WTC11 (cell line): ENCODE results near the gene SNRPE. TPM values are rescaled to one million over a fixed set of nuclear protein-coding genes. Genes with fewer than 3 reads are reported as not detected.

Experiments used
- ATAC-seq: fragments of 200-7000 bp; cut with Tn5 transposase; 2 replicates; pipeline ENCODE4 v1.10.0; 2021; ENCODE audit warnings: mild to moderate bottlenecking, moderate library complexity
- CTCF ChIA-PET: fragments of 300-600 bp; sonication (Branson Sonifier 250); formaldehyde crosslinking; loops from one replicate; lab custom pipeline; 2021; ENCODE audit warnings: antibody characterized with exemption; lab: Charles Lee
- POLR2A ChIA-PET: fragments of 350-600 bp; sonication (Branson Sonifier 250); formaldehyde crosslinking; loops from one replicate; lab custom pipeline; 2021; ENCODE audit warnings: antibody characterized with exemption; lab: Charles Lee
- DNase-seq: peaks from one replicate; pipeline ENCODE4 v3.0.0; 2021; ENCODE audit warnings: low spot score
- H3K27ac Mint-ChIP-seq: 2 replicates; pipeline ENCODE4 v1.8.0; 2021; ENCODE audit warnings: mixed read lengths
- H3K27me3 Mint-ChIP-seq: 2 replicates; pipeline ENCODE4 v1.8.0; 2021; ENCODE audit warnings: low read depth, mild to moderate bottlenecking, moderate library complexity, mixed read lengths
- H3K36me3 Mint-ChIP-seq: 2 replicates; pipeline ENCODE4 v1.8.0; 2021; ENCODE audit warnings: mixed read lengths
- H3K4me1 Mint-ChIP-seq: 2 replicates; pipeline ENCODE4 v1.8.0; 2022; ENCODE audit warnings: mixed read lengths
- H3K4me3 Mint-ChIP-seq: 2 replicates; pipeline ENCODE4 v1.8.0; 2021; ENCODE audit warnings: mild to moderate bottlenecking, moderate library complexity, mixed read lengths
- H3K9me3 Mint-ChIP-seq: 2 replicates; pipeline ENCODE4 v1.8.0; 2021; ENCODE audit warnings: mixed read lengths
- AFF4 ChIP-seq: sonication (generic); formaldehyde crosslinking; IDR thresholded peaks from 2 replicates; pipeline ENCODE4 v1.8.1; 2023; ENCODE audit warnings: mild to moderate bottlenecking, missing genetic modification reagents, borderline replicate concordance
- AR ChIP-seq: fragments of 250-450 bp; sonication (Bioruptor Pico); IDR thresholded peaks from 2 replicates; pipeline ENCODE4 v1.9.0; 2021; ENCODE audit warnings: mild to moderate bottlenecking
- CBFB ChIP-seq: sonication (generic); formaldehyde crosslinking; IDR thresholded peaks from 2 replicates; pipeline ENCODE4 v1.8.1; 2022; ENCODE audit warnings: mild to moderate bottlenecking, low read depth, missing genetic modification reagents
- CREM ChIP-seq: sonication (generic); formaldehyde crosslinking; IDR thresholded peaks from 2 replicates; pipeline ENCODE4 v1.8.1; 2022; ENCODE audit warnings: mild to moderate bottlenecking, missing genetic modification reagents, moderate library complexity
- FOXP1 ChIP-seq: sonication (generic); formaldehyde crosslinking; IDR thresholded peaks from 2 replicates; pipeline ENCODE4 v1.8.0; 2022; ENCODE audit warnings: missing genetic modification reagents, mild to moderate bottlenecking, moderate library complexity, borderline replicate concordance
- FOXP4 ChIP-seq: sonication (generic); formaldehyde crosslinking; IDR thresholded peaks from 2 replicates; pipeline ENCODE4 v1.8.0; 2022; ENCODE audit warnings: mild to moderate bottlenecking, missing genetic modification reagents
- GRHL2 ChIP-seq: fragments of 250-450 bp; sonication (Bioruptor Pico); IDR thresholded peaks from 2 replicates; pipeline ENCODE4 v1.8.0; 2022; ENCODE audit warnings: mild to moderate bottlenecking, moderate library complexity; ENCODE audit not compliant: insufficient replicate concordance, severe bottlenecking
- IRF2 ChIP-seq: sonication (generic); formaldehyde crosslinking; IDR thresholded peaks from 2 replicates; pipeline ENCODE4 v1.8.0; 2022; ENCODE audit warnings: low read depth, missing genetic modification reagents, borderline replicate concordance
- JAZF1 ChIP-seq: fragments of 250-450 bp; sonication (Bioruptor Pico); IDR thresholded peaks from 2 replicates; pipeline ENCODE4 v1.9.0; 2021; ENCODE audit warnings: moderate library complexity, mild to moderate bottlenecking, inconsistent platforms
- NR1H2 ChIP-seq: sonication (generic); formaldehyde crosslinking; IDR thresholded peaks from 2 replicates; pipeline ENCODE4 v1.9.0; 2021; ENCODE audit warnings: mild to moderate bottlenecking, moderate library complexity, missing genetic modification reagents
- OVOL2 ChIP-seq: fragments of 250-450 bp; sonication (Bioruptor Pico); IDR thresholded peaks from 2 replicates; pipeline ENCODE4 v1.9.0; 2021; ENCODE audit warnings: mild to moderate bottlenecking, borderline replicate concordance
- PRDM15 ChIP-seq: sonication (generic); formaldehyde crosslinking; IDR thresholded peaks from 2 replicates; pipeline ENCODE4 v1.8.0; 2022; ENCODE audit warnings: missing genetic modification reagents
- RELA ChIP-seq: sonication (generic); formaldehyde crosslinking; IDR thresholded peaks from 2 replicates; pipeline ENCODE4 v1.8.1; 2022; ENCODE audit warnings: missing genetic modification reagents, mild to moderate bottlenecking, borderline replicate concordance
- USF1 ChIP-seq: sonication (generic); formaldehyde crosslinking; IDR thresholded peaks from 2 replicates; pipeline ENCODE4 v1.8.0; 2022; ENCODE audit warnings: mild to moderate bottlenecking, missing genetic modification reagents
- ZNF317 ChIP-seq: sonication (generic); formaldehyde crosslinking; IDR thresholded peaks from 2 replicates; pipeline ENCODE4 v1.8.1; 2023; ENCODE audit warnings: low read depth, mild to moderate bottlenecking, moderate library complexity, missing genetic modification reagents, borderline replicate concordance
- ZNF416 ChIP-seq: fragments of 250-450 bp; sonication (Bioruptor Pico); IDR thresholded peaks from 2 replicates; pipeline ENCODE4 v1.9.0; 2021; ENCODE audit warnings: mild to moderate bottlenecking, inconsistent platforms
- ZNF512 ChIP-seq: sonication (generic); formaldehyde crosslinking; IDR thresholded peaks from 2 replicates; pipeline ENCODE4 v1.8.1; 2022; ENCODE audit warnings: missing genetic modification reagents, borderline replicate concordance
- total RNA-seq: library from RNA; stranded (reverse); gene quantifications from 3 replicates; pipeline ENCODE4 v1.2.3, GENCODE V29; 2021

Gene SNRPE
- total RNA-seq, 1 experiment from 2014 or later: 260 TPM

GRCh38 chr1:203840208-203840808, 21.1 kb upstream of the SNRPE start:
- Mint-ChIP-seq H3K27ac (no peak overlapping the region), H3K4me3 (no peak overlapping the region), H3K4me1 (peaks cover 7% of the 10 kb centered on the region), H3K9me3 (peaks cover 31% of the 10 kb centered on the region), H3K36me3 (peaks cover 85% of the 10 kb centered on the region)
- ATAC-seq (no peak), DNase-seq (no peak)
- ChIA-PET POLR2A (no interaction called here), CTCF (no interaction called here)
- no peak for TF ChIP-seq CREM (CRISPR knock-in tag)
- TF ChIP-seq ZNF512 (CRISPR knock-in tag): no peak
- no peak for TF ChIP-seq ZNF317 (CRISPR knock-in tag)
- TF ChIP-seq NR1H2 (CRISPR knock-in tag): no peak
- no peak for TF ChIP-seq OVOL2 (CRISPR knock-in tag)
- TF ChIP-seq, all 79 proteins: peak for 0
- H3K27me3 Mint-ChIP-seq: no peaks in the 10 kb centered on the region

- H3K27ac Mint-ChIP-seq: no peak overlapping the region
- peaks cover 7% of the 10 kb centered on the region for H3K4me1 Mint-ChIP-seq
- H3K9me3 Mint-ChIP-seq: peaks cover 31% of the 10 kb centered on the region
- peaks cover 84% of the 10 kb centered on the region for H3K36me3 Mint-ChIP-seq
- no peak overlapping the region for H3K4me3 Mint-ChIP-seq
- CTCF ChIA-PET: no interaction called here
- POLR2A ChIA-PET: no interaction called here
- DNase-seq (no peak), ATAC-seq (no peak)
- H3K27me3 Mint-ChIP-seq: no peaks in the 10 kb centered on the region
- TF ChIP-seq RELA (CRISPR knock-in tag) (no peak), CREM (CRISPR knock-in tag) (no peak), ZNF512 (CRISPR knock-in tag) (no peak), FOXP1 (CRISPR knock-in tag) (no peak), USF1 (CRISPR knock-in tag) (no peak), ZNF416 (CRISPR knock-in tag) (no peak), FOXP4 (CRISPR knock-in tag) (no peak), PRDM15 (no peak), JAZF1 (no peak), IRF2 (CRISPR knock-in tag) (no peak), AR (CRISPR knock-in tag) (no peak), AFF4 (no peak), GRHL2 (CRISPR knock-in tag) (no peak), CBFB (CRISPR knock-in tag) (no peak)
Measured at GRCh38 chr1:203842559-203842876, 18.9 kb upstream of the SNRPE start.
